ENCODE measurements around the gene PPME1.
"Not testable (repeated sequence)": the region's sequence is repeated elsewhere in the genome, so short reads cannot be mapped to it uniquely, and the experiment has no call there.

PPME1 gene

DNA sequence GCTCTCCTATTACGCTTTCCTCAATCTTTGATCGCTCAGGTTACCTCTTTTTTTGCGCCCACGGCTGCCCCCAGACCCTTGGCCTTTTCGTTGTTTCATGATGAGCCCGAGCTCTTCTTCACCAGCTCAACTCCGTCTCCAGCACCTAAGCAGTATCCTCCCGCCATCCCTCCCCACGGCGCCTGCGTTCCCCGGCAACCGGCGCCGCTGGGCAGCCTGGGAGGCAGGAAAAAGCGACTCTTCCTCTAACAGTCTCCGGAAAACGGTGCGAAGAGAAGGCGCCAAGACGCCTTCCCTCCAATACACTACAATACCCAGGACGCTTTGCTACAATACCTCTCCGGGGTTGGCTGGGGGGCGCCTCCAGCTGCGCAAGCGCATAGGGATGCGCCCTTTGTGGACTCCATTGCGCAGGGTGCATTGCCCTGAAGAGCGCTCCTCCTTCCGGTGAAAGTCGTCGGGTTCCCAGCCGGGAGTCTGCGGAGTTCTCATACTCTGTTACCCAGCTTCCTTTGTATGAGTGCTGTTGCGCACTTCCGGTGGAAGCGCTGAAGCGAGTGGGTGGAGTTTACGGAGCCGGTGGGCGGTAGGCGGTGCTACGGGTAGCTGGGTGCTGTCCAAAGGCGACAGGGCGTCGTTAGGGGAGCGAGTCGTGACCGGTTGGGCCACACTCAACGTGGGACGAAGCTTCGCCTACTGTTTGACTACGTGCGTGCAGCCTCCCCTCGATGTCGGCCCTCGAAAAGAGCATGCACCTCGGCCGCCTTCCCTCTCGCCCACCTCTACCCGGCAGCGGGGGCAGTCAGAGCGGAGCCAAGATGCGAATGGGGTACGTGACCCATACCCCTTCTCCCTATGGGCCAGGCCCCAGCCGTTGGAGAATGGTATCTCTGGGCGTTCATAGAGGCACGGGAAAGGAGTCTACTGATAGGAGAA is at the start of gene PPME1, which contains the start of gene C2CD3:
TSS of gene PPME1 (plus strand) at position 596 of the 936 bp plus-strand sequence. CDS start at position 729, 133 bp downstream.
TSS of gene C2CD3 (minus strand) at position 309 of the 936 bp plus-strand sequence. CDS start at position 99, 210 bp downstream.
- DNase-seq (ENCODE audit: low spot score): peak; percentile 98

DNA sequence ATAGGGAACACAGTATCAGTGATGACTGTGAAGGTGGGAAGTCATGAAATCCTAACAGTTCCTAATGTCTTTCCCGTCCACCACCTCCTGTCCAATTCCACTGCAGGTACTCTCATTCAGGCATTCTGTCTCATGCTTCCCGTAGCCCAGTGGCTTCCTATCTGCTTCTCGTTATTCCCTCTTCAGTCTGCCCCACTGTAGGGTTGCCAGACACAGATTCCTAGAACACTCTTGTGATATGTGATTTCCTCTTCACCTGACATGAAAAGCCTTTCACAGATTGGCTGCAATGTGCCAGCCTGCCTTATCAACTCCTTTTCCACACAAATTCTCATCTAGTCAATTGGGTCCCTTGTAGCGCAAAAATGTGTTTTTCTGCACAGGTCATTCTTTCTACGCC is 49.3 kb upstream of the PPME1 start:
- no peak for DNase-seq (ENCODE audit: low spot score)

GRCh38 chr11:74123008-74123448 is 48.1 kb upstream of the PPME1 start:
- no peak for DNase-seq (ENCODE audit: low spot score)

- not testable (repeated sequence) for DNase-seq (ENCODE audit: low spot score)
Observed at GRCh38 chr11:74129121-74129520, 42.0 kb upstream of the PPME1 start.

DNA sequence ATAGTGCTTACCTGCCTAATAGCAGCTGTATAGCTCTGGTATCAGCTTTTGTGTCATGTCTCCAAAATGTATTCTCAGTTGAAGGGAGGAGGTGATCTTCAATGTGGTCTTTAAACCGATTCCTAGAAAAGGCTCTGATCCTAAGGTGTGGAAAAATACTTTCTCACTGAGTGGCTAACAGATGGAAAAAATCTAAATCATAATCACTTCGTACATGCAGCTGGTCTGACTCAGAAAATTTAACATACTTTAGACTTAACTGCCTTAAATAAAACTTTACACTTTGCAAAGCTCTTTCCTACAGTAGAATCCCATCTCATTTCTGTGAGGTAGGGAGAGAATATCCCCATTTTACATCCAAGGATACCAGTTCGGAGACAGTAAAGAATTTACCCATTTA is 38.3 kb upstream of the PPME1 start:
- DNase-seq (ENCODE audit: low spot score): no peak

- DNase-seq (ENCODE audit: low spot score): no peak
Observed at GRCh38 chr11:74133436-74133835, 37.7 kb upstream of the PPME1 start.

DNA sequence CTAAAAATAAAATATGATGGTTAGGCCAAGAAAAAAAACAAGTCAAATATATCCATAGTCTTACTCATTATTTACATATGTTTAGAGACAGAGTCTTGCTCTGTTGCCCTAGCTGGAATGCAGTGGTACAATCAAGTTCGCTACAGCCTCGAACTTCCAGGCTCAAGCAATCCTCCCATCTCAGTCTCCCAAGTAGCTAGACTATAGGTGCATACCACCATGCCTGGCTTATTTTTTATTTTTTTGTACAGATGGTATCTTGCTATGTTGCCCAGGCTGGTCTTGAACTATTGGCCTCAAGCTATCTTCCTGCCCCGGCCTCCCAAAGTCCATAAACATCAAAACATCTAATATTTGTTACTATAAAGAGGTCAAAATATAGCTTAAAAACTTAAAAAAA is 36.4 kb upstream of the PPME1 start:
- DNase-seq (ENCODE audit: low spot score): no peak

DNA sequence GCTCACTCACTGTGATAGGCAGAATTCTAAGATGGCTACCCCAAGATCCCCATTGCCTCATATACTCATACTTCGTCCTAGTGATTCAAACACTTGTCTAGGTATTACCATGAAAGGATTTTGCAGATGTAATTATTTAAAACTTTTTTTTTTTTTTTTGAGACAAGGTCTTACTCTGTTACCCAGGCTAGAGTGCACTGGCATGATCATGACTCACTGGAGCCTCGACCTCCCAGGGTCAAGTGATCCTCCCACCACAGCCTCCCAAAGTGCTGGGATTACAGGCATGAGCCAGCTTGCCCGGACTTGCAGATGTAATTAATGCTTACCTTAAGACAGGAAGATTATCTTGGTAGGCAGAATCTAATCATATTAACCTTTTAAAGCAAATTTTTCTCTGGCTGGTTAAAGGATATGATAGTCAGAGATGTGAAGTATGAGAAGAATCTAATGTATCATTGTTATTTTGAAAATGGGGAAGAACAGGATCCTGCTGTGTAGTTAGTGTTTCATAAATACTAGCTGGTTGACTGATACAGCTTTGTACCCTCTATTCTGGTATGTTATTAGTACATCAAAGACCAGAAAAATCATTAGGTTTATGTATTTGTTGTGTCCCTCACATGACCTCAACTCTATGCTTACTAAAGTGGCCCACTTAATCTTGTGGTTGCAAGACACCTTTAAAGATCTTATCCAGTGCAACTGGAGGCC is 35.8 kb upstream of the PPME1 start:
- DNase-seq (ENCODE audit: low spot score): no peak

- no peak for DNase-seq (ENCODE audit: low spot score)
Observed at GRCh38 chr11:74138021-74138420, 33.1 kb upstream of the PPME1 start.

- no peak for DNase-seq (ENCODE audit: low spot score)
Observed at GRCh38 chr11:74138572-74138971, 32.5 kb upstream of the PPME1 start.

DNA sequence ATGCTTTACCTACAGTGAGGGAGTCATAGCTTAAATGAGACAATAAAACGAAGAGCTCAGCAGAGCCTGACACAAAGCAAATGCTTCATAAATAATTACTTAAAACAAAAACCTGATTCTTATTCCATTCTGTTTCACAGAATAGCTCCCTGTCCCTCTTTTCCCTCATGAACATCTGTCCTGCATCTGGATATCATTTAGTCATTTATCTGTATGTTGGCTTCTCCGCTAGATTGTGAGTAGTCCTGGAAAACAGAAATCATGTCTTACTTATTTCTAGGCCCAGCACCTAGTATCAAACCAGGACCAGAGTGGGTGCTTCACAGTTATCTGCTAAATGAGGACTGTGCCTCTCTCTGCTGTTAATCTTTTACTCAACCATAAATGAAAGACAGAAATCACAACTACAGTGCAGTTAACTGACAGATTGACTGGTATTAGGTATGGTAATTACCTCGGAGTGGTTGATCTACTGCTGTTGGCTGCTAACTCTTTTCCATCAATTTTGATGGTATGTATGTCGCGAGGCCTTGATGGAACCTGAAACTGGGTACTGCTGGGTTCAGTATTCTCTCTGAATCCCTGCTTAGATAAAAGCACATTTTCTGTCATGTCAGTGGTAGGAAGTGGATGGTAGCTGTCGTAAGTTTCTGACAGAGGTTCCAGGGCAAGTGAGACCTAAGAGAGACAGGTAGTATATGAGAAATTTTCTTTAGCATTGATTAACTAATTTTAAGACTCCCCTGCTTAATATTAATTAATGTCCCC is 31.8 kb upstream of the PPME1 start:
- no peak for DNase-seq (ENCODE audit: low spot score)

GRCh38 chr11:74139919-74140431 is 31.1 kb upstream of the PPME1 start:
- not testable (repeated sequence) for DNase-seq (ENCODE audit: low spot score)

GRCh38 chr11:74141241-74141695 is 29.8 kb upstream of the PPME1 start:
- no peak for DNase-seq (ENCODE audit: low spot score)

DNA sequence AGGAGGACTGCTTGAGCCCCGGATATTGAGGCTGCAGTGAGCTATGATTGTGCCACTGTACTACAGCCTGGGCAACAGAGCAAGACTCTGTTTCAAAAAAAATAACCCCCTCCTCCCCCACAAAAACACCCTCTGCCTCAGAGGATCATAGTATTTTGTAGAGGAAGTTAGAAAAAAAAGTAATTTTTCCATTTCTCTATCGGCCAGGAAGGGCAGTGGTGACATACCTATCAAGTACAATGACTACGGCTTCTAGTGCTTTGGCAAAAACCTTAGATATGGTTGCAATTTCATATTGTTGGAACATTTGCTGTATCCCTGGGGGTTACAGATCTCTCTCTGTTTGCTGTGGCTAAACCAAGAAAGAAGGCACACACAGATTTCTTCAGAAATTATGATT is 29.2 kb upstream of the PPME1 start:
- DNase-seq (ENCODE audit: low spot score): no peak

DNA sequence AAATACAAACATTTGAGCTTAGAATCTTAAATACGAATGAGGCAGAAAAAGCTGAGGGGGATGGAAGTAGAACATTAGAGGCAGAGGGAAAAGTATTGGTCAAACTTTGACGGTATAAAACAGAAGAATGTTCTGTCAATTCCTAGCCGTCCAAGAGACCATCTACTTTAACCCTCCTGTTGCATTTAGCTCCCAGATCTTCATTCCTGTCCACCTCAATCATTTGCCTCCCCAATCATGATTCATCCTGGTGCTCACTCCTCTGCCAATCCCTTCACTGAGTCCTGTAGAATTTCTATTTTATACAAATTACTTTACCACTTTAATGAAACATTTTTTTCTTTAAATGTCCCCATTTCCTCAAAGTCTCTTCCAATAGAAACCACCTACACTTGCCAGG is 28.5 kb upstream of the PPME1 start:
- DNase-seq (ENCODE audit: low spot score): no peak

GRCh38 chr11:74144592-74144991 is 26.5 kb upstream of the PPME1 start:
- DNase-seq (ENCODE audit: low spot score): no peak

- no peak for DNase-seq (ENCODE audit: low spot score)
Observed at GRCh38 chr11:74147199-74147929, 23.7 kb upstream of the PPME1 start.

GRCh38 chr11:74153224-74153623 is 17.9 kb upstream of the PPME1 start:
- DNase-seq (ENCODE audit: low spot score): no peak

DNA sequence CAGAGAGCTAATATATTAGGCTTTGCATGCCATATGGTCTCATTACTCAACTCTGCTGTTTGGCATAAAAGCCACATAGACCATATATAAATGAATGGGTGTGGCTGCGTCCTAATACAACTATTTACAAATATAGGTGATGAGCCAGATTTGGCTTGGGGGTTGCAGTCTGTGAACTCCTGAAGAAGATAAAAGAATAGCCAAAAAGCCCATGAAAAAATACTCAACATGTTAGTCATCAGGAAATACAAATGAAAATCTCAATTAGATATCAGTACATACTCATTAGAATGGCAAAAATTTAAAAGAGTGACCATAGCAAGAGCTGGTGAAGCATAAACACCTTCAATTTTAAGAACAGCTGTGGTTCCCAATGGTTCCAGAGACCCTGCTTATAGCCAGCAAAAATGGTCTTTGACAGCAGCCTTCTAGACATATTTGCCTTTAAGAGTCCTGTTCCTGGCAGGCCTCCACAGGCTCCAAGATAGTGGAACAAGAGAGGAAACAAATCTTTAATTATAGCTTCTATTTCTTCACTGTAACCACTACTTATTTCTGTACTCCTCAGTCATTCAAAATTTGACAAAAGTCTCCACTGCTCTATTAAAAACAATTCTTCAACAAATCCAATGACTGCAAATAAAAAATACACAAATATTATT is 16.3 kb upstream of the PPME1 start:
- DNase-seq (ENCODE audit: low spot score): no peak

DNA sequence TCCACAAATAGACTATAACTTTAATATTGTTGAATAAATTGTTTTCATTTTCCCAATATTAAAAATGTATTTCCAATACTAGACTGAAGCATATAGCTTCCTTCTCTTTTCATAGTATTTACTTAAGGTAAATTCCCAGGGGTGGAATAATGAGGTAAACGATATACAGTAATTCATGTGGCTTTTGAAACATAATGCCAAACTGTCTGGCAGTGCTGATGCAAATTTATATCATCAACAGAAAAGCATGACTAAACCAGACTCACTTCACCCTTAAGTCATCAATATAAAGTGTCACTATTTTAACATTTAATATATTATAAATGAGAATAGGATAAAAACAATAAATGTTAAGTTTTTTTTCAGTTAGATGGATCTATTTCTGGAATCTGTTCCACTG is 13.9 kb upstream of the PPME1 start:
- no peak for DNase-seq (ENCODE audit: low spot score)

DNA sequence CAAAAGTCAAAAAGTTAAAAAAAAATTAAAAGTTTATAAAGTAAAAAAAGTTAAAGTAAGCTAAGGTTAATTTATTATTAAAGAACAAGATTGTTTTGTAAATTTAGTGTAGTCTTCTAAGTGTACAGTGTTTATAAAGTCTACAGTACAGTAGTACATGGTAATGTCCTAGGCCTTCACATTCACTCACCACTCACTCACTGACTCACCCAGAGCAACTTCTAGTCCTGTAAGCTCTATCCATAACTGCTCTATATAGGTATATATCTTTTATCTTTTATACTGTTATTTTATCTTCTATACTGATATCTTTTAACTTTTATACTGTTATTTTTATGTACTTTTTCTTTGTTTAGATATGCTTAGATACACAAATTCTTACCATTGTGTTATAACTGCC is 11.4 kb upstream of the PPME1 start:
- no peak for DNase-seq (ENCODE audit: low spot score)
